Omental fat pad (tissue), 4 donors: ENCODE data around the gene IL5RA. TPM values are rescaled to one million over a fixed set of nuclear protein-coding genes. Genes with fewer than 3 reads are reported as not detected.

Experiments
- ATAC-seq: fragments of 150-250 bp; one replicate; pipeline ENCODE4 v1.9.1; 2016; ENCODE audit warnings: mild to moderate bottlenecking, moderate library complexity; ENCODE audit not compliant: low FRiP score
- DNase-seq: peaks from one replicate; pipeline ENCODE4 v3.0.0-alpha.2; 2019; ENCODE audit warnings: low spot score
- total RNA-seq, 4 donors: library from RNA; depleted of rRNA; stranded (reverse); fragments of >200 nt; gene quantifications; one replicate each; pipeline ENCODE4 v1.1.0, GENCODE V29; 2016
- TF ChIP-seq, protein P1 (sequence below), 3 donors: fragments of 450-650 bp; IDR thresholded peaks; one replicate each; pipeline ENCODE4 v1.5.1; 2016 to 2017; ENCODE audit warnings: antibody characterized with exemption in 3 of 3, mild to moderate bottlenecking in 3 of 3, moderate library complexity in 2 of 3

The IL5RA gene
- total RNA-seq, 4 donors from 2014 or later = 0.36 to 0.47 (median 0.46) TPM; not detected in 1

DNA sequence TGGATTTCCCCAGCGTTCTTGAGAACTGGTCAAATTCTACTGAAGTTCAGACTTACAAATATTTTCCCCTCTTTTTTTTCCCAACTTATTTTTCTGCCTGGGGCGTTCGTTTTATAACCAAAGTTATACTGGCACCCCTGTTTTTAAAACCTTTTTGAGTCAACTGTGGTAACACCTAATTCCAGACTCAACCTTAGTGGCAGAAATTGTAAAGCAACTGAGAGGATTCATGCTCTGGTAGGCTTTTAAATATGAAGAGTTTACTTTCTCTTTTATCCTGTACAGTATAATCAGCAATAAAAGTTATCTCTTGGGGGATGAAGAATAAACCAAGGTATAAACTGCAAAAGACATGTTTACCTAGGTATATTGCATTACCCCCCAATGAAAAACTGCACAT, 2.3 kb downstream of the IL5RA start:
- ATAC-seq = no peak
- TF ChIP-seq, protein P1, sequence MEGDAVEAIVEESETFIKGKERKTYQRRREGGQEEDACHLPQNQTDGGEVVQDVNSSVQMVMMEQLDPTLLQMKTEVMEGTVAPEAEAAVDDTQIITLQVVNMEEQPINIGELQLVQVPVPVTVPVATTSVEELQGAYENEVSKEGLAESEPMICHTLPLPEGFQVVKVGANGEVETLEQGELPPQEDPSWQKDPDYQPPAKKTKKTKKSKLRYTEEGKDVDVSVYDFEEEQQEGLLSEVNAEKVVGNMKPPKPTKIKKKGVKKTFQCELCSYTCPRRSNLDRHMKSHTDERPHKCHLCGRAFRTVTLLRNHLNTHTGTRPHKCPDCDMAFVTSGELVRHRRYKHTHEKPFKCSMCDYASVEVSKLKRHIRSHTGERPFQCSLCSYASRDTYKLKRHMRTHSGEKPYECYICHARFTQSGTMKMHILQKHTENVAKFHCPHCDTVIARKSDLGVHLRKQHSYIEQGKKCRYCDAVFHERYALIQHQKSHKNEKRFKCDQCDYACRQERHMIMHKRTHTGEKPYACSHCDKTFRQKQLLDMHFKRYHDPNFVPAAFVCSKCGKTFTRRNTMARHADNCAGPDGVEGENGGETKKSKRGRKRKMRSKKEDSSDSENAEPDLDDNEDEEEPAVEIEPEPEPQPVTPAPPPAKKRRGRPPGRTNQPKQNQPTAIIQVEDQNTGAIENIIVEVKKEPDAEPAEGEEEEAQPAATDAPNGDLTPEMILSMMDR (IDR thresholded peaks at IDR 0.05) = no peak
- DNase-seq = no peak

DNA sequence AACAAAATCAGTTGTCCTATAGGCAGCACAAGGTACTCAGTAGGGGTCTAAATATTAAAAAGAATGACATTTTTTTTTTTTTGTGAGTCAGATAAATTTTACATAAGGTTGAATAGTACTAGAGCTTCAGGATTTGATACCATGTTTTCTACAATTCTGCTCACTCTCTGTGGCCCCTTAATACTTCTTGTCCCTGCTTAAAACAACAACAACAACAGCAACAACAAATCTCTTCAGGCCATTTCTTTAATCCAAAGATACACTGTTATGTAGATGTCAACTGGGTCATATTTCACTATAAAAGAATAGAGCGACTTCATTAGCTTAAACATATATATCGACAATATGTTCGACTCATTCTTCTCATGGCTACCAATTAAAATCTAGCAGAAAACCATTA, 3.0 kb downstream of the IL5RA start:
- DNase-seq (no peak), ATAC-seq (no peak)
- TF ChIP-seq, protein P1 (IDR thresholded peaks at IDR 0.05) = no peak

DNA sequence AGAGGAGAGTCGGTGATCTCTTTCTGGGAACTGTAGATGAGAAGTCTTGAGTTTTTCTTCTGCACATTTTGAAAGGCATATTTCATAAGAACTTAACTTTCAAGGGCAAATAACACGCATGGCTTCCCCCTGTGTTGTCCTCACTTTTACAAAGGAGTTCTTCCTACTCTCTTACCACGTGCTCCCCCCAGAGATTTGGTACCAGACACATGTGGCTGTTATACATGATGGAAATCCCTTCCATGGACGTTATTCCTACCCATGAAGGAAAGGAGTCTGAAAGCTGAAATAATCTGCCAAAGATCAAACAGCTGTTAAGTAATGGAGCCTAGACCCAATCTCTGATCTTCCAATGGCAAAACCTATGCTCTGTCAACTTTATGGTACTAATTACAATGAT, 4.4 kb downstream of the IL5RA start:
- TF ChIP-seq, protein P1 (IDR thresholded peaks at IDR 0.05) = no peak
- DNase-seq (no peak), ATAC-seq (no peak)

DNA sequence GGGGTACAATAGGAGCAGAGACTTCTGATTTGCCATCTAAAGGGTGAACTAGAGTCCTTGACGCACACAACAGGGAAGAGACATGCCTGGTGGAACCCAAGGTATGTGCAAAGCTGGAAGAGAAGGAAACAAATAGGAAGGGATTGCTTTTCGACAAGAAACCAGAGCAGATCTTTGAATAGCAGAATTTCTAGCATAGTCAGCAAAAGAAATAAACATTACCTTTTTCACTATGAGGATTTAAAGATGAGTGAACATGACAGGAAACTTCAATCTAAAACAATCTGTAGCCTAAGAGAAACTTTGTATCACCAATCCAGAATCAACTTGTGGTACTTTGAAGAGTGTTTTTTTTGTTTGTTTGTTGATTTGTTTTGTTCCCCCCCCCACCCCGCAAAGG, 4.9 kb downstream of the IL5RA start:
- DNase-seq (no peak), ATAC-seq (no peak)
- TF ChIP-seq, protein P1 (IDR thresholded peaks at IDR 0.05) = no peak

DNA sequence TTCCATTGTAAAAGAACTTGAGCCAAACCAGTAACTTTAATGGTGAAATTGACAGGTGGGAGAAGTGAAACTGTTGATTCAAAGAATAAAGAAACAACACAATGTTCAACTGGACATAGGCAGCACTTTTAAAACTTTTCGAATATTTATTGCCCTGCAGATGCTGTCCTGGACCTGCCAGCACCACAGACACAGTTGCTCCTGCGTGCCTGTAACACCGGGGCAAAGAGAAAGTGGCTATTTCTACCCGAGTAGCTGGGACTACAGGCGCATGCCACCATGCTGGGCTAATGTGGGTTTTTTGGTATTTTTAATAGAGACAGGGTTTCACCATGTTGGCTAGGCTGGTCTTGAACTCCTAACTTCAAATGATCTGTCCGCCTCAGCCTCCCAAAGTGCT, 7.4 kb downstream of the IL5RA start:
- TF ChIP-seq, protein P1 (IDR thresholded peaks at IDR 0.05) = no peak
- DNase-seq (no peak), ATAC-seq (no peak)

DNA sequence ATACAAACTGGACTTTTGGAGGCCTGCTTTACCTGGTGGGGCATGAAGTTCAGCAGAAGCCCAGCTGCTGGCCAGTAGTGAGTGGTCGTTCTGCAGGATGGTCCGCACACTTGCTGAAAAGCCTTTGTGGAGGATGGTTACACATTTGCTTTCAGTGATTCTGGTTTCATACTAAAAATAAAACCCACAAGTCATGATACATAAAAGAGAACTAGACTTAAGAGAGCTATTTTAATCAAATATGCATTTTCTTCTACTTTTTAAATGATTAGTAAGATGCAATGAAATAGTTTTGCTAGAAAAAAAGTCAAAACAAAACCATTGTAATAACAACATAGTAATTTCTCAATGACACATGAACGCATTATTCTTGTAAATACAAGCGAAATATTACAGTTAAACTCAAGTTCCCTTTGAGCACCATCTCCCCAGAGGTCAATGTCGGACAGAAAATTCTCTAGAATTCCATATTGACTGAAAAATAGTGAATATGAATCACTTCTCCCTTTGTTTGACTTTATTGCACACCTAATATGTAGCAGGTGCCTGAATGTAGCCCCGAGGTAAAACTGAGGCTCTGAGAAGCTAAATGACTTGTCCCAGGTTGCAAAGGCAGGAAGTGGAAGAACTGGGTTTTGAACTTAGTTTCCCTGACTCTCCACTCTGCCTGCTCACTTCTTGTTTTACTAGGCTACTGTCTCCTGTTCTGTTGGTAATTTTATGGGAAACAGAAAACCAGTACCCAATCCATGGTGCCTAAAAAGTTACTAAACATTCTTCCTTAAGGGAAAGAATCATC, 8.3 kb downstream of the IL5RA start:
- DNase-seq (no peak), ATAC-seq (no peak)
- TF ChIP-seq, protein P1 (IDR thresholded peaks at IDR 0.05) = no peak

DNA sequence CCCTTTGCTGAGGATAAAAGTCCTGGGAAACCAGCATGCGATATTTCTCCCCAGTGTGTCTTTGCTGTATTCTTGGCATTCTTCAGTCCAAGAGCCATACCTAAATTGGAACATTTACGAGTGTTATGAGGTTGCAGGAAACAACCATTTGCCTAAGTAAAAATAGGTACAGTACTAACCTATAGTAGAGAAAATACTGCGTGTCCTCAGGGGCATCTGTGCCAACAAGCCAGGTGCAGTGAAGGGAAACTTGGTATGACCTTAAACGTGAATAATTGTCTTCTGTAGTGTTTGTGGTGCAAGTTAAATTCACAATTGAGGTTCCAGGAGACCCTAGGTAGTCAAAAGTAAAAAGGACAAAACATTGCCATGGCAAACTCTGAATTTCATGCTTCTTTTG, 12.2 kb downstream of the IL5RA start:
- TF ChIP-seq, protein P1 (IDR thresholded peaks at IDR 0.05) = no peak
- ATAC-seq = no peak
- DNase-seq = no peak
